ENCODE results near the gene NGEF.

DNA sequence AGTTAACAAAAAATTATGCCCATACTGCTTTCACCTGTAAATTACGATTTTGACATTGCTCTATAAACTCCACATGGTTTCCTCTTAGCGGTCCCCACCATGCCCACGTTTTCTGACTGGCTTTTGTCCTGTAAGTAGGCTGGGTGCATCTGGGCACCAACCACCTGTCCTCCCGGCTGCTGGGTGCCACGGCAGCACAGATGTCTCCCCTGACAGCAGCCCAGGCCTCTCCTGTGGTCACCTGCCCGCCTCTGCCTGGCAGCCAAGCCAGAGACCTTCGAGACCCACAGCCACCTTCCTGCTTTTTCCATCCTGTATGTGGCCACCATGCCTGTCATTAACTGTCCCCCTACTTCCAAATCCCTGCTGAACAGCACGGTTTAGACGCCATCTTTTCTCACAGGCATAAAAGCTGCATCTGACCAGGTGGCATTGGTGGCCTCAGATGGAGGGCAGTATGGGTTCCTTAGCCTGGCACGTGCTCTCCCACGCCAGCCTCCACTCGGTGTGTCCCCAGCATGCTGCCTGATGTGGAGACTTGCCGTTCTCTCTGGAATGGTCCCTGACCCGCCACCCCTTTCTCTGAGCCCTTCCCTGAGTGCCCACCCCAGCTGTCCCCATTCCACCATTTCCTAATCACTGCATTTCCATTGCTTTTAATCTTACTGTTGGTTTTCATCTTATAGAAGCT, 124.1 kb downstream of the NGEF start:
- TF ChIP-seq POLR2A (IDR thresholded peaks at IDR 0.05), result no peak
- TF ChIP-seq, protein P1, sequence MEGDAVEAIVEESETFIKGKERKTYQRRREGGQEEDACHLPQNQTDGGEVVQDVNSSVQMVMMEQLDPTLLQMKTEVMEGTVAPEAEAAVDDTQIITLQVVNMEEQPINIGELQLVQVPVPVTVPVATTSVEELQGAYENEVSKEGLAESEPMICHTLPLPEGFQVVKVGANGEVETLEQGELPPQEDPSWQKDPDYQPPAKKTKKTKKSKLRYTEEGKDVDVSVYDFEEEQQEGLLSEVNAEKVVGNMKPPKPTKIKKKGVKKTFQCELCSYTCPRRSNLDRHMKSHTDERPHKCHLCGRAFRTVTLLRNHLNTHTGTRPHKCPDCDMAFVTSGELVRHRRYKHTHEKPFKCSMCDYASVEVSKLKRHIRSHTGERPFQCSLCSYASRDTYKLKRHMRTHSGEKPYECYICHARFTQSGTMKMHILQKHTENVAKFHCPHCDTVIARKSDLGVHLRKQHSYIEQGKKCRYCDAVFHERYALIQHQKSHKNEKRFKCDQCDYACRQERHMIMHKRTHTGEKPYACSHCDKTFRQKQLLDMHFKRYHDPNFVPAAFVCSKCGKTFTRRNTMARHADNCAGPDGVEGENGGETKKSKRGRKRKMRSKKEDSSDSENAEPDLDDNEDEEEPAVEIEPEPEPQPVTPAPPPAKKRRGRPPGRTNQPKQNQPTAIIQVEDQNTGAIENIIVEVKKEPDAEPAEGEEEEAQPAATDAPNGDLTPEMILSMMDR (IDR thresholded peaks at IDR 0.05), result no peak

Data from uterus (tissue), 2 donors.